Activated CD4-positive, CD25-positive, alpha-beta regulatory T cell (primary cell): ENCODE results near the gene RAB40B.
"Not testable (repeated sequence)": the region's sequence is repeated elsewhere in the genome, so short reads cannot be mapped to it uniquely, and the experiment has no call there.

Source experiments
- DNase-seq, 4 experiments: peaks; one replicate each; lab custom pipeline; 2025; lab: John Stamatoyannopoulos, UW

RAB40B gene

GRCh38 chr17:82668024-82668630 is 30.4 kb downstream of the RAB40B start:
- DNase-seq: no peak

DNA sequence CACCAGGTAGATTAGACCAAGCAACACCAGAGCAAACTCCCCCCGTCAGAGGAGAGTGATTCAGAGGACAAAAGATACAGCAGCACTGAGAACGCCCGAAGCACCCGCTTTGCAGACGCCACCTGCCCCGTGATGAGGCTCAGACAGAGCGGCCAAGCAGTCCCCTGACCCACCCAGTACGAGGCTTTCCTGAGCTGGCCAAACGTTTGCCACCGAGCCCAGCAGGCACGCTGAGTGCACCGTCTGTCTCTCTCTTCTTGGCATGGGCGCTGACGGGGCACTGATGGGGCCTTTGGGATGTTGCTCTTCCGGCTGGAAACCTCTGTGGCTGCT is 30.9 kb downstream of the RAB40B start:
- no peak for DNase-seq

DNA sequence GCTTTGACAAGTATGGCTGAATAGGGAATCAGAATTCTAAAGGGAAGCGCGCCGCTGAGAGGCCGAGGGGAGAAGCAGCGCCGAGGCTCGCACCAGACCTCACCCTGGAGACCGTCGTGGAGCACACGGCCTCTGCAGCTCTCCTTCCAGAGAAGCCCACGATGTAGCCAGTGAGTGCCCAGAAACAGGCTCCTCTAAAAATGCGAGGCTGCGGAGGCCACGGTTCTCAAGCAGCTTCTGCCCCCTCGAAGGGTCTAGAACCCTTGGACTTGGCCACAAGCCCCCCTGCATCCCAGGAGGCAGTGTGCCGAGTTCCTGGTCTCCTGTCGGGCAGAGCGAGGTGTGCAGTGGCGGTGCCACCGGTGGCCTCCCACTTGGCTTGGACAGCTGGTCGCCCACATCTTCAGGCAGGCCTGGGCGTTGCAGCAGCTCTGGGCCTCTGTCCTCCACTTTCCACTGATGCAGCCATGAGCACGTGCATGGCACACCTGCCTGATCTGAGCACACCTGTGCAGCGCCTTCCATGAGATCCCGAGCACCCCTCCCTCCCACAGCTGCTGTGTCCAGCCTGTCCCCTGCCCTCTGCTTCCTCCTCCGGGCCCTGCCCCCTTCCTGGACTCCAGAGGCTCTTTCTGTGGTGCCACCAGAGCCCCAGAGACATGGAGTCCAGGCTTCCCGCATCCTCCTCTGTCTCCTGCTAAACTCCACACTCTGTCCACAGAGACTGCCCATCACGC is 31.4 kb downstream of the RAB40B start:
- DNase-seq: no peak

- no peak for DNase-seq
Observed at GRCh38 chr17:82665891-82666290, 32.6 kb downstream of the RAB40B start.

GRCh38 chr17:82665217-82665616 is 33.3 kb downstream of the RAB40B start:
- no peak for DNase-seq

DNA sequence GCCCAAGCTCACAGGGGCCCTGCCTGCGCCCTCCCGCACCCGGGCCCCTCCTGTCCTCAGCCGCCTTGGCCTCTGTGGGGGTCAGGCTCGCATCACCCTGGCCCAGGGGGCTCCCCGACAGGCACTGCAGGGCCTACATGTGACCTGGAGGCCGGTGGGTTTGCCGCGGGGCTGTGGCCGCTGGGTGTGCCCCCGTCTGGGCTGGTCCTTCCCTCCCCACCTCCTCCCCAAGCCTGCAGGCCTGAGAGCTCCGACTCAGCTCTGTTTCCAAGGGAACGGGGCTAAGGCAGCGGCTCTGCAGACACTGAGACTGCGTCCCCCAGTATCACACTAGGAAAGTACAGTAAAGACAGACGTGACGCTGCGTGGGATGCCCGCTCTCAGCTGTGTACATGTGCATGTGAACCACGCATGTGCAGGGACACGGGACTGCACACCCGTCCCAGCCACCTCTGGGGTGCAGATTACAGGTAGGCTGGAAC is 33.8 kb downstream of the RAB40B start:
- DNase-seq: no peak

- DNase-seq: no peak
Observed at GRCh38 chr17:82664276-82664575, 34.3 kb downstream of the RAB40B start.

- no peak for DNase-seq
Observed at GRCh38 chr17:82663381-82664275, 34.9 kb downstream of the RAB40B start.

DNA sequence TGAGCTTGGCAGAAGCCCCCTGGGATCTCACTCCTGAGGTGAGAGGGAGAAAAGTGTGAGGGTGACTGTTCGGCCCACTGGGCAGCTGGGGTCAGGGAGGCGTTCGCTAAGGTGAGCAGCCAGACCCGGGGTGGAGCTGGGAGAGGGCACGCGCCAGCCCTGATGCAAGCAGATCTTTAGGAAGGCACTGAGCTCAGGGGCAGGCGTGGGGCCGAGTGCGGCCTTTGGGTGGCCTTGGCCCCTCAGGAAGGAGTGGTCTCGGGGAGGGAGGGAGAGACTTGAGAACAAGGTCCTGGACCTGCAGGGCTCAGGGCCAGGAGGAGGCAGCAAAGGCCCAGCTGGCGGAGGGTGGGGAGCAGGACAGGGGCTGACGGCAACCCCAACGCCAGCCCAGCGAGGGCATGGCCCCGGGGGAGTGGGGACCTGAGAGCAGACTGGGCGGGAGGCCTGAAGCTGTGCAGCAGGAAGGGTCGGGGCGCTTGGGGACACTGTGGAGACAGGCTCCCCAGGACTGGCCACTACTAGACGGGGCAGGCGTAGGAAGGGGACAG is 35.7 kb downstream of the RAB40B start:
- no peak for DNase-seq

- no peak for DNase-seq
Observed at GRCh38 chr17:82661717-82662683, 36.5 kb downstream of the RAB40B start.

GRCh38 chr17:82659886-82660285 is 38.6 kb downstream of the RAB40B start:
- no peak for DNase-seq

DNA sequence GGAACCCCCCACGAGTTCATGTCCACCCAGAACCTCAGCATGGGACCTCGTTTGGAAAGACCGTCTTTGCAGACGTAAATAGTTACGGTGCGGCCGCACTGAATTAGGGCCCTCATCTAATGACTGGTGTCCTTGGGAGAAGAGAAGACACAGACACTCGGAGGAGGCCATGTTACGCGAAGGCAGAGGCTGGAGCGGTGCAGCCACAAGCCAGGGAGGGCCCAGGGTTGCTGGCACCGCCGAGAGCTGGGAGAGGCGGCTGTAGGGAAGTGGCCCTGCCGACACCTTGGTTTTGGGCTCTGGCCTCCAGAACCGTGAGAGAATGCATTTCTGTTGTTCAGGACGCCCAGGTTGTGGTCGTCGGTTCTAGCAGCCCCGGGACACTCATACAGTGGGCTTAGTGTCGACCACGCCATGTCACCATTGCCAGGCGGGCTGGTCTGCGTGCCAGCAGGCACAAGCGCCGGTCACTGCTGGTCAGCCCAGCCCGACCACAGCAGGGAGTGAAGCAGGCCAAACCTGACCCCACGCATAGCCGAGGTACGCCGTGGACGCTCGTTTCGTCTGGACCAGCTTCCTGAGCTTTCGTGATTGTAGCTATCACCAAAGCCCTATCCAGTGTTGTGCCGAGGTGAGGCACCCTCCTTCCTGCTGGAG is 39.6 kb downstream of the RAB40B start:
- no peak for DNase-seq

DNA sequence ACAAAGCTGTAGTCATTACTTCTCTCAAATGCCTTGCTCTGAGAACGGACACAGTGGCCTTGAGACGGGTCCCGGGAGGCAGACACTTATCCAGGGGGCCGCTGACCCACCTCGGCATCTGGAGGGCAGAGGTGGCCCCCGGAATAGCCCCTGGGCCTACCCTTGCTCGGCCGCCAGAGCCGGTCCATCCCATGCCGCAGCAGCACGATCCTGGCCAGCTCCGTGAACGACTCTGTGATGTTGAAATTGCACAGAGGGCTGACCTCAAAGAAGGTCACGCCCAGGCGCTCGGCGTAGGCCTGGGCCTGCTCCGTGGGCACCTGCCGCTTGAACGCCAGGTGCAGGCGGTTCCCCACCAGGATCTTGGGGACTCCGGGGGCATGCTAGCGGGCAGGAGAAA is 40.2 kb downstream of the RAB40B start:
- no peak for DNase-seq

DNA sequence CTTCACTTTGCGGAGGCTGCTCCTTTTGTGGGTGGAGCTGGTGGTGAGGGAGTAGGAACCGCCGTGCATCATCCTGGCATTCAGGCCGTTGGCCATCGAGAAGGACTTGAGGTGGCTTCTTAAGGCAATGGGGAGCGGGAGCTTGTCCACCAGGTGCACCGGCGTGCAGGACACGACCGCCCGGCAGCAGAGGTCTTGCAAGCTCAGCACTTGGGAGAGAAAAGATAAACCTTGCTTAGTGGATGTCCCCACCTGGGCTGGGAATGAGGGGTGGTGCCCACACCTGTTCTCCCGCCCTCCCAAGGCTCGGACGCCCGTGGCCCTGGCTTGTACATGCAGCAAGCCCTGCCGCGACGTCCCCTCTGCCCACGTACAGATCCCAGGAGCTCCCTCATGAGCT is 40.6 kb downstream of the RAB40B start:
- DNase-seq: no peak

GRCh38 chr17:82656266-82656665 is 42.2 kb downstream of the RAB40B start:
- DNase-seq: no peak

DNA sequence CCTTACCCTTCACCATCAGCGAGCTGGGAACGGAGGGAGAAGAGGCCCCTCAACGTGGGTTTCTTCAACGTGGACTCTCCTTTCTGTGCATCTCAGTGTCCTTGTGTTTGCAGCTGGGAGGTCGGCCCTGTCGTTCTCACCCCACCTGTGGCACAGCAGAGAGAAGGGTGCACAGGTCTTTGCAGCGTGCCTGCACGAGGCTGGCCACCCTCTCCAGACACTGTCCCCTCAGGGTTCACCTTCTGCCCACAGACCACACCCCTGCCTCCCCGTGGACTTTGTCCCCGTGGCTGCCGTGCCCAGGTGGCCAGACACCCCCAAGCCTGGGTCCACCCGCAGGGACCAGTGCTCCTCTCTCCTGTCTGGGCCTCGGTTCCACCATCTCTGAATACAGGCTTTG is 43.0 kb downstream of the RAB40B start:
- no peak for DNase-seq

- DNase-seq: no peak
Observed at GRCh38 chr17:82655038-82655479, 43.4 kb downstream of the RAB40B start.

DNA sequence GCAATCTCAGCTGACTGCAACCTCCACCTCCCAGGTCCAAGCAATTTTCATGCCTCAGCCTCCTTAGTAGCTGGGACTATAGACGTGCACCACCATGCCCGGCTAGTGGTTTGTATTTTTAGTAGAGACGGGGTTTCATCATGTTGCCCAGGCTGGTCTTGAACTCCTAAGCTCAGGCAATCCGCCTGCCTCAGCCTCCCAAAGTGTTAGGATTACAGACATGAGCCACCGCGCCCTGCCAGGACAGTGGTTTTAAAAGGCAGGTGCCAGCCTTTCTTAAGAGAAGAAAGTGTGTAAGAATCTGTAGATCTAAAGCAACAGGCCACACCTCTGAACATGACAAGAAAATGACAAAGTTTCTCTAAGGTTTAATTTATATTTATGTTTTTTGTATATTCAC is 43.9 kb downstream of the RAB40B start:
- DNase-seq: not testable (repeated sequence)

- no peak for DNase-seq
Observed at GRCh38 chr17:82653651-82654528, 44.6 kb downstream of the RAB40B start.

- DNase-seq: no peak
Observed at GRCh38 chr17:82650723-82651122, 47.8 kb downstream of the RAB40B start.
